K562 (cell line): Measurements from ENCODE around the gene NRN1L. TPM values are rescaled to one million over a fixed set of nuclear protein-coding genes. Genes with fewer than 3 reads are reported as not detected.

Source experiments
- DACH1 ChIP-seq: fragments of 450-650 bp; IDR thresholded peaks from 2 replicates; pipeline ENCODE4 v1.6.1; 2018; ENCODE audit not compliant: partially characterized antibody
- ESRRB ChIP-seq: fragments of 250-450 bp; sonication (Bioruptor Pico); IDR thresholded peaks from 2 replicates; pipeline ENCODE4 v1.5.0; 2020; ENCODE audit warnings: mild to moderate bottlenecking, moderate library complexity, borderline replicate concordance
- FOXJ3 ChIP-seq: sonication (generic); formaldehyde crosslinking; IDR thresholded peaks from 2 replicates; pipeline ENCODE4 v1.4.0; 2020; ENCODE audit warnings: mild to moderate bottlenecking, missing genetic modification reagents
- IFI16 ChIP-seq: fragments of 250-450 bp; sonication (Bioruptor Pico); IDR thresholded peaks from 2 replicates; pipeline ENCODE4 v2.1.2; 2022; ENCODE audit warnings: mild to moderate bottlenecking, inconsistent platforms
- KAT8 ChIP-seq: fragments of 450-650 bp; IDR thresholded peaks from 2 replicates; pipeline ENCODE4 v1.6.1; 2016; ENCODE audit warnings: low read depth, mild to moderate bottlenecking
- NFE2 ChIP-seq: IDR thresholded peaks from 2 replicates; pipeline ENCODE4 v1.6.1; 2014; ENCODE audit warnings: antibody characterized with exemption, low read depth
- RBM17 ChIP-seq: fragments of 200-400 bp; formaldehyde crosslinking; IDR thresholded peaks from 2 replicates; pipeline ENCODE4 v1.6.1; 2017; ENCODE audit warnings: low read depth, mild to moderate bottlenecking, low read length, borderline replicate concordance
- RFX7 ChIP-seq: fragments of 250-450 bp; sonication (Bioruptor Pico); IDR thresholded peaks from 2 replicates; pipeline ENCODE4 v1.5.1; 2021; ENCODE audit warnings: mild to moderate bottlenecking
- SUPT5H ChIP-seq: fragments of 450-650 bp; IDR thresholded peaks from 2 replicates; pipeline ENCODE4 v1.6.1; 2016
- ZBTB17 ChIP-seq: fragments of 450-650 bp; formaldehyde crosslinking; IDR thresholded peaks from 2 replicates; pipeline ENCODE4 v1.4.0; 2020; ENCODE audit warnings: mild to moderate bottlenecking
- ZNF232 ChIP-seq: sonication (generic); formaldehyde crosslinking; IDR thresholded peaks from 2 replicates; pipeline ENCODE4 v1.8.0; 2022; ENCODE audit warnings: mild to moderate bottlenecking, missing genetic modification reagents
- ZNF696 ChIP-seq: fragments of 250-450 bp; sonication (Bioruptor Pico); conservative IDR thresholded peaks from 2 replicates; pipeline ENCODE4 v1.4.0; 2020; ENCODE audit warnings: mild to moderate bottlenecking, moderate library complexity
- polyA plus RNA-seq, 8 experiments: library from polyadenylated mRNA; depleted of rRNA in 4 of 8; stranded (reverse) in 5 of 8; unstranded in 3 of 8; fragments of >200 nt; fragmentation: Nextera tagmentation in 2 of 8; fragmentation: Illumina TruSeq in 1 of 8; extraction: Ambion mirVana in 2 of 8; extraction: Trizol in 1 of 8; gene quantifications; 2 replicates each; pipeline versions ENCODE4 v1.2.1 to v1.2.3, GENCODE V29; 2011 to 2014; ENCODE audit warnings: inconsistent platforms in 1 of 8, missing spikeins in 1 of 8
- total RNA-seq, 7 experiments: library from RNA; depleted of rRNA in 6 of 7; stranded (reverse); fragments of >200 nt in 6 of 7; fragmentation: Illumina TruSeq in 2 of 7; extraction: Trizol in 2 of 7; gene quantifications; 2 replicates each; pipeline versions ENCODE4 v1.2.1 to v1.2.3, GENCODE V29; 2011 to 2021; ENCODE audit warnings: low replicate concordance in 1 of 7
- TF ChIP-seq, protein P1 (sequence below): fragments of 450-650 bp; IDR thresholded peaks from 2 replicates; pipeline ENCODE4 v1.6.1; 2016; ENCODE audit warnings: missing biosample characterization, missing genetic modification characterization
- TF ChIP-seq, protein P2 (sequence below): sonication (generic); formaldehyde crosslinking; IDR thresholded peaks from 2 replicates; pipeline ENCODE4 v1.8.0; 2022; ENCODE audit warnings: mild to moderate bottlenecking, missing genetic modification reagents
- TF ChIP-seq, protein P3 (sequence below), 2 experiments: fragments of 450-650 bp in 1 of 2; sonication (generic) in 1 of 2; formaldehyde crosslinking; conservative IDR thresholded peaks; 2 replicates each; pipeline versions ENCODE4 v1.4.0 to v1.8.1; 2020 to 2022; ENCODE audit warnings: mild to moderate bottlenecking in 1 of 2, missing genetic modification reagents in 1 of 2
- TF ChIP-seq, protein P4 (sequence below): sonication (generic); formaldehyde crosslinking; IDR thresholded peaks from 2 replicates; pipeline ENCODE4 v1.8.1; 2023; ENCODE audit warnings: missing genetic modification reagents, mild to moderate bottlenecking, borderline replicate concordance
- TF ChIP-seq, protein P5 (sequence below): fragments of 450-650 bp; IDR thresholded peaks from 2 replicates; pipeline ENCODE4 v1.7.0; 2016; ENCODE audit warnings: borderline replicate concordance

NRN1L gene
- total and polyA plus RNA-seq, 9 of the 15 experiments (the other 6 are each of a cell fraction or from before 2014, with no cell fraction given) = 0.22 to 0.86 (median 0.61) TPM; not detected in 5

DNA sequence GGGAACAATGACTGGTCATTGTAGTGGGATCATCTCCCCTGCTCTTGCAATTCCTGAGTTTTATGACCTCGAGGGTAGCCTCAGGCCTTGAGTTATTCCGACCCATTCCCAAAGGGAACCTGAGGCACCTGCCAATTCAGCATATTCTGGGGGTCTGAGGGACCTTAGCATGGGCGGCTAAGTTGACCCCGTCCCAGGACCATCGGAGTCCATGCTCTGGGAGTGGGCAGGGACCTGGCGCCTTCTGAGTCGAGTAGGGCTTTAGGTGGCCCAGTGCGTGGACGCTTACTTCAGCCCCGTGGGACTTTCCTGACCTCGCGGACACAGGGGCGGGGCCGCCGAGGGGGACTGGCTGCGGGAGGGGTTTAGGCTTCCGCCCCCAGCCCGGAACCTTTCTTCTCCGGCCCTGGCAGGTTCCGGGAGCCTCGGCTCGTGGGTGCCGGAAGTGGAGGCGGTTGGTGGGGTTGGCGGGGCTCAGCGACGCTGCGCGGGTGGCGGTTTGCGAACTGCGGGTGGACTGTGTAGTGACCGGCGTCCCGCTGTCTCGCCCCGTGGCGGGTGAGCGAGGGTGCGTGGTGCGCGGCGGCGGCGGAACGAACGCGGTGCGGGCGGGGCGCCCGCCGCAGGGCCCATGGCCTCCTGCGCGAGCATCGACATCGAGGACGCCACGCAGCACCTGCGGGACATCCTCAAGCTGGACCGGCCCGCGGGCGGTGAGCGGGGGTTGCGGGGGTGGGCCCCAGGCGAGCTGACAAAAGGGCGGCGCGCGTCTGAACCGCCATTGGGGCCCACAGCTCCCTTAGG, 11.9 kb upstream of the NRN1L start, which contains the start of gene EDC4 (continued):
- TF ChIP-seq, protein P1, sequence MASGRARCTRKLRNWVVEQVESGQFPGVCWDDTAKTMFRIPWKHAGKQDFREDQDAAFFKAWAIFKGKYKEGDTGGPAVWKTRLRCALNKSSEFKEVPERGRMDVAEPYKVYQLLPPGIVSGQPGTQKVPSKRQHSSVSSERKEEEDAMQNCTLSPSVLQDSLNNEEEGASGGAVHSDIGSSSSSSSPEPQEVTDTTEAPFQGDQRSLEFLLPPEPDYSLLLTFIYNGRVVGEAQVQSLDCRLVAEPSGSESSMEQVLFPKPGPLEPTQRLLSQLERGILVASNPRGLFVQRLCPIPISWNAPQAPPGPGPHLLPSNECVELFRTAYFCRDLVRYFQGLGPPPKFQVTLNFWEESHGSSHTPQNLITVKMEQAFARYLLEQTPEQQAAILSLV (tag) = no peak
- TF ChIP-seq RBM17 (no peak), ESRRB (no peak), RFX7 (CRISPR knock-in tag) (0 out of 2 replicates have a peak, but pooled peaks have one; percentile 69), ZBTB17 (CRISPR knock-in tag) (peak; percentile 56), NFE2 (no peak), ZNF232 (peak; percentile 89), DACH1 (no peak), KAT8 (no peak), ZNF696 (no peak), IFI16 (no peak), FOXJ3 (CRISPR knock-in tag) (no peak), SUPT5H (peak; percentile 77)
- TF ChIP-seq, protein P2, sequence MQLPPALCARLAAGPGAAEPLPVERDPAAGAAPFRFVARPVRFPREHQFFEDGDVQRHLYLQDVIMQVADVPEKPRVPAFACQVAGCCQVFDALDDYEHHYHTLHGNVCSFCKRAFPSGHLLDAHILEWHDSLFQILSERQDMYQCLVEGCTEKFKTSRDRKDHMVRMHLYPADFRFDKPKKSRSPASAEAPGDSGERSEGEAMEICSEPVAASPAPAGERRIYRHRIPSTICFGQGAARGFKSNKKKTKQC (CRISPR knock-in tag) = peak; percentile 64; the same call in 1 of the 2 replicates
- TF ChIP-seq, protein P3, sequence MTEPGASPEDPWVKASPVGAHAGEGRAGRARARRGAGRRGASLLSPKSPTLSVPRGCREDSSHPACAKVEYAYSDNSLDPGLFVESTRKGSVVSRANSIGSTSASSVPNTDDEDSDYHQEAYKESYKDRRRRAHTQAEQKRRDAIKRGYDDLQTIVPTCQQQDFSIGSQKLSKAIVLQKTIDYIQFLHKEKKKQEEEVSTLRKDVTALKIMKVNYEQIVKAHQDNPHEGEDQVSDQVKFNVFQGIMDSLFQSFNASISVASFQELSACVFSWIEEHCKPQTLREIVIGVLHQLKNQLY (CRISPR knock-in tag; conservative IDR thresholded peaks at IDR 0.05) = no peak
- TF ChIP-seq, protein P4, sequence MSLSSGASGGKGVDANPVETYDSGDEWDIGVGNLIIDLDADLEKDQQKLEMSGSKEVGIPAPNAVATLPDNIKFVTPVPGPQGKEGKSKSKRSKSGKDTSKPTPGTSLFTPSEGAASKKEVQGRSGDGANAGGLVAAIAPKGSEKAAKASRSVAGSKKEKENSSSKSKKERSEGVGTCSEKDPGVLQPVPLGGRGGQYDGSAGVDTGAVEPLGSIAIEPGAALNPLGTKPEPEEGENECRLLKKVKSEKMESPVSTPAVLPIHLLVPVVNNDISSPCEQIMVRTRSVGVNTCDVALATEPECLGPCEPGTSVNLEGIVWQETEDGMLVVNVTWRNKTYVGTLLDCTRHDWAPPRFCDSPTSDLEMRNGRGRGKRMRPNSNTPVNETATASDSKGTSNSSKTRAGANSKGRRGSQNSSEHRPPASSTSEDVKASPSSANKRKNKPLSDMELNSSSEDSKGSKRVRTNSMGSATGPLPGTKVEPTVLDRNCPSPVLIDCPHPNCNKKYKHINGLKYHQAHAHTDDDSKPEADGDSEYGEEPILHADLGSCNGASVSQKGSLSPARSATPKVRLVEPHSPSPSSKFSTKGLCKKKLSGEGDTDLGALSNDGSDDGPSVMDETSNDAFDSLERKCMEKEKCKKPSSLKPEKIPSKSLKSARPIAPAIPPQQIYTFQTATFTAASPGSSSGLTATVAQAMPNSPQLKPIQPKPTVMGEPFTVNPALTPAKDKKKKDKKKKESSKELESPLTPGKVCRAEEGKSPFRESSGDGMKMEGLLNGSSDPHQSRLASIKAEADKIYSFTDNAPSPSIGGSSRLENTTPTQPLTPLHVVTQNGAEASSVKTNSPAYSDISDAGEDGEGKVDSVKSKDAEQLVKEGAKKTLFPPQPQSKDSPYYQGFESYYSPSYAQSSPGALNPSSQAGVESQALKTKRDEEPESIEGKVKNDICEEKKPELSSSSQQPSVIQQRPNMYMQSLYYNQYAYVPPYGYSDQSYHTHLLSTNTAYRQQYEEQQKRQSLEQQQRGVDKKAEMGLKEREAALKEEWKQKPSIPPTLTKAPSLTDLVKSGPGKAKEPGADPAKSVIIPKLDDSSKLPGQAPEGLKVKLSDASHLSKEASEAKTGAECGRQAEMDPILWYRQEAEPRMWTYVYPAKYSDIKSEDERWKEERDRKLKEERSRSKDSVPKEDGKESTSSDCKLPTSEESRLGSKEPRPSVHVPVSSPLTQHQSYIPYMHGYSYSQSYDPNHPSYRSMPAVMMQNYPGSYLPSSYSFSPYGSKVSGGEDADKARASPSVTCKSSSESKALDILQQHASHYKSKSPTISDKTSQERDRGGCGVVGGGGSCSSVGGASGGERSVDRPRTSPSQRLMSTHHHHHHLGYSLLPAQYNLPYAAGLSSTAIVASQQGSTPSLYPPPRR = no peak; the same call in 1 of the 2 replicates
- TF ChIP-seq, protein P5, sequence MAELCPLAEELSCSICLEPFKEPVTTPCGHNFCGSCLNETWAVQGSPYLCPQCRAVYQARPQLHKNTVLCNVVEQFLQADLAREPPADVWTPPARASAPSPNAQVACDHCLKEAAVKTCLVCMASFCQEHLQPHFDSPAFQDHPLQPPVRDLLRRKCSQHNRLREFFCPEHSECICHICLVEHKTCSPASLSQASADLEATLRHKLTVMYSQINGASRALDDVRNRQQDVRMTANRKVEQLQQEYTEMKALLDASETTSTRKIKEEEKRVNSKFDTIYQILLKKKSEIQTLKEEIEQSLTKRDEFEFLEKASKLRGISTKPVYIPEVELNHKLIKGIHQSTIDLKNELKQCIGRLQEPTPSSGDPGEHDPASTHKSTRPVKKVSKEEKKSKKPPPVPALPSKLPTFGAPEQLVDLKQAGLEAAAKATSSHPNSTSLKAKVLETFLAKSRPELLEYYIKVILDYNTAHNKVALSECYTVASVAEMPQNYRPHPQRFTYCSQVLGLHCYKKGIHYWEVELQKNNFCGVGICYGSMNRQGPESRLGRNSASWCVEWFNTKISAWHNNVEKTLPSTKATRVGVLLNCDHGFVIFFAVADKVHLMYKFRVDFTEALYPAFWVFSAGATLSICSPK = no peak
